ENCODE data around the gene SYNDIG1.

The SYNDIG1 gene

DNA sequence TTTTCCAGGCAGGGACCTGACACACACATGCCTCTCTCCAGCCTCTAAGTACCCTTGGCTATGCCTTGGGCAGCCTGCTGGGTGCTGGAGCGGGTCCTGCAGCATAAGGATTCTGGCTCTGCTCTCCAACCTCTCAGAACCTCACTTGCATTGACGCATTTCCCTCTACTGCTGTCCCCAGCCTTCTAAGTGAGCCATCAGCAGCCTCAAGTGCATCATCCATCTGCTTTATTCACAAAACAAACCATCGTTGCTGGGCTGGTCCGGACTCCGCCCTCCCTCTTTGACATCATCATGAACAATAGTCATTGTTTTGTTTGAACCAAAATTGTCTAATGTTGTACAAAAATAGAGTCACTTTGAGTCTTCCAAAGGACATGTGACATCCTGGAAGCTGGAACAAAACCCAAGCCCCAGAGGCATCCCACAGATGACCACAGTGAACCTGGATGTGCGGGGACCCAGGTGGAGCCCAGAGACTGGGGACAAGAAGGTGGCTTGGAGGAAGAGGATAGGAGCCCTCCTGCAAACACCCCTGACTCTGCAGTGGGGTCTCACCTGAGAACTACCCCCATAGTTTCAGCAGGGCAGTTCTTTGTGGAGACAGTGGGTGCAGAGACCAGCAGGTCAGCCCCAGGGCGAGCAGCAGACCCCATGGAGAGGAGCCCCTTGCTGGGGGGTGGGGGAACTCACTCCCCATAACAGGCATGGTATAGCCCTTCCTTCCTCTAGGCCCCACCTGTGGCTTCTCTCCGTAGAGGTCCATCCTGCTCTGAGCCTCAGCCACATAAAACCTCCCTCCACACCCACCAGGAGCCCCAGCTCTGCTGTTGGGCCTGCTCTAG, 230.1 kb downstream of the SYNDIG1 start:
- no peak for DNase-seq

GRCh38 chr20:24700166-24700860, 230.9 kb downstream of the SYNDIG1 start:
- DNase-seq: no peak

DNA sequence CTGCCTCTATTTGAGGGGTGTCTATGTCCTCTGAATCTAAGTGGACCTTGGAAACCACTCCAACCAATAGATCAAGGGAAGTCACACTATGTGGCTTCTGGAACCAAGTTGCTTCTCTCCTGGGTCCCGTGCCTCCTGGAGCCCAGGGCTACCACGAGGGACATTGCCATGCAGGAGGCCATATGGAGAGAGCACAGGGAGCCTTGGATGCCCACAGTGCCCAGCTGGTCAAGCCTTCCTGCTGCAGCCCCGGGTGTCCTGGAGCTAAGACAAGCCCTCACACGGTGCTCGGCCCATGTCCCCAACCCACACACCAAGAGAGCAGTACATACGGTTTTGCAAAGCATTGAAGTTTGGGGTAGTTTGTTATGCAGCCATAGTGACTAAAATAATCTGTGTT, 231.6 kb downstream of the SYNDIG1 start:
- DNase-seq: no peak

DNA sequence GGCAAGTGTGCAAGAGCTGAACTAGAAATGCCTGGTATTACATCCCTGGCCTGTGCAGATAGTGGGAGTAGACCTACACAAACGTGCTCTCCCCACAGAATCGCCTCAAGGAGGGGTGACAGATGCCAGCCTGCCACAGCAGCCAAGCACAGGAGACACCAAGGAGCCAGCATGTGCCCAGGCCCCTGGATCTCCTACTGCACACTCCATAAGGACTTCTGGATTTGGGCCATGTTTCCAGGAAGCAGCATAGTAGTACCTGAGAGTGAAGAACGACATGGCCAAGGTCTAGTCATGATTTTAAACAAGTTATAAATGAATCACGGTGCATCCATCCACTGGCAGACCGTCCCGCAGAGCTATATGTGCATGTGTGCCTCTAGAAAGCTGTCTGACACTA, 232.2 kb downstream of the SYNDIG1 start:
- no peak for DNase-seq

DNA sequence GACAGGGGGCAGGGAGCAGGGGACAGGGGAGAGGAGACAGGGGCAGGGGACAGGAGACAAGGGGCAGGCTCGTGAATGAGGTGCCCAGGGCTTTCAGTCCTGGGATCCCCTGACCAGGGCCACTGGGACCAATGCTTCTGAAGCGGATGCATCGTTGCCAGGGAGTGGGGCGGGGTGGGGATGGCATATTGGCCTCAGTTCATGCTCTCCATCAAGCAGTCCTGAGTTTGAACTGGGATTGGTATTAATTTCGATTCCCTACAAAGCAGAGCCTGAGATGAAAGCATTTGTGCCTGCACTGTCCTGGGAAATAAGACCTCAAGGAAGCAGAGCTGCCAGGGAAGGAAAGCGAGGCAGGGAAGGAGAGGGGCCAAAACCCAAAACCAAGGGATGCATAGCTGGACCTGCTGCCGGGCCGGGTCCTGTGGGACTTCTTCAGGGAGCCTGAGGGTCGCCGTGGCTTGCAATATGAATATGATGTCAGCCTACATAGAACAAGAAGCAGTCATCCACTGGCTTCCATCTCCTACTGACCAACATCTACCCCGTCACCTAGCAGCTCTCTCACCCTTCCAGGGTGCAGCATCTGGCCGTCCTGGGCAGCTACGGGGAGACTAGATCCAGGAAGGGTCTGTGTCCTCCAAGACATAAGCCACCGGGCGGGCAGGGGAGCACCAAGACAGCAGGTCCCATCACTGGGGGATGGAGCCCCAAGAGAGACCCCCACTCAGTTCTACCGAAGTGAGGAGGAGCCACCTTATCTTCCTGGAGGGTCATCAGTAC, 233.3 kb downstream of the SYNDIG1 start:
- no peak for DNase-seq

DNA sequence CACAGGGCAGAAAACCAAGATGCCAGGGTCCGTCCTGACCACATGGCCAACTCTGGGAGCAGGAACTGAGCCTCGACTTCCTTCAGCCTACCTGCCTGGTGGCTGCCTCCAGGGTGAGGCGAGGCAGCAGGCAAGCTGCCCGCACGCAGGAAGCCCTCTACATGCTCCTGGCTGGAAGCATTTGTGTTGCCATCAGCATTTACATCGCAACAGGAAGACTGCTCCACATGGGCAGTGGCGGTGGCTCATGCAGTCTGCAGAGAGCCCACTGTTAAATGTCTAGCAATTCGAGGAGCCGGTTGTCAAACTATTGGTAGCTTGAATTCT, 233.8 kb downstream of the SYNDIG1 start:
- no peak for DNase-seq

- DNase-seq: no peak
Observed at GRCh38 chr20:24704899-24705298, 235.5 kb downstream of the SYNDIG1 start.

DNA sequence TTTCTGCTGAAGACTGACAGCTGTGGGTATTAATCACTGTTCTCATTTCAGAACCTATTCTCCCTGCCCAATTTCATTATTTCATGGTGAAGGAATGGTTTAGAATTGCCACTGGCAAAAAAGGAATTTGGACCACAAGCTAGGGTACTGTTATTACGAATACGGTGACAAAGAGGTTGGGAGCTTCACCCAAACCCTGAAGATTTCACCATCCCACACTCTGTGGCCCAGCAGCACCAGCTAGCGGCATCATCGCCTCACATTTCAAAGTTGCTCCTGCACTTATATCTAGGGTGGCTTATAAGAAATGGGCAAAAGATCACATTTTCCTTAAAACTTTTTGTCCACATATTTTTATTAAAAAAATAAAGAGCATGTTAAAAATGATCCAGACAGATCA, 236.1 kb downstream of the SYNDIG1 start:
- DNase-seq: no peak

DNA sequence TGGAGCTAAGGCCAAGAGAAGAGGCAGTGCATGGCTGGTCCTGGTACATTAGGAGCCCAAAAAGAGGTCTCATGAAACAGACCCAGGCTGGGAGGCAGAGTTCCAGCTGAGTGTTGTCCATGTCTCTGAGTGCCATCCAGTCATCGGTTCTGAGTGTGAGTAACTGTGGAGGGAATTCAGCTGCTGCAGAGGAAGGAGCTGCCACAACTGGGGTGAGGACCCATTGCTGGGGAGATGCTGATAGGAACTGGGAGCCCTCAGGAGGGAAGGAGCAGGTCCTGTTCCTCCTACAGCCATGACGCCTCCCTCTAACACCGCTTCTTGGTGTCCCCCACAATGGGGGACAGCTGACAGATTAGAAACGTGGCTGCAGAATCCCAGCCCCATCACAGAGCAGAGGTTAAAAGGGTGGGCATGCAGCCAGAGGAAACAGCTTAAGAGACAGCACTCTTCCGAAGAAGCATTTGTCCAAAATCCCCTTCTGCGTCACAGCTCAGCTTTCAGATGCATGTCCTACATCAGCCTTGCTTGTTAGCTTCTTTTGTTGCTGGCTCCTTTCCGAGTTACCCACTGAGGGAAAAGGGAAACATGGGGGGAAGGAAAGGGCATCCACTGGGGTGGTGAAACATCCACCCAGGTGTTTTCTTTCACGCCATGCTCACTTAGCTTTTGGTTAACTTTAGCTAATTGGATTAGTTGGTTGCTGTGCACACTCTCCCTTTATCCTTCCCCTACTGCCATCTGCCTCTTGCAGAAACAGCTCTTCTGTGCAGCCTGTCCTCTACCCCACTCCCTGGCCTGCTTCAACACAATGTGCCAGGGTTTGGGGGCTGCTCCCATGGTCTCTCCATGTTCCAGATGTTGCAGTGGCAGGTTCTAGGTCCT, 239.2 kb downstream of the SYNDIG1 start:
- DNase-seq: no peak
